ENCODE measurements around the gene KRTAP3-1.

Gene KRTAP3-1

DNA sequence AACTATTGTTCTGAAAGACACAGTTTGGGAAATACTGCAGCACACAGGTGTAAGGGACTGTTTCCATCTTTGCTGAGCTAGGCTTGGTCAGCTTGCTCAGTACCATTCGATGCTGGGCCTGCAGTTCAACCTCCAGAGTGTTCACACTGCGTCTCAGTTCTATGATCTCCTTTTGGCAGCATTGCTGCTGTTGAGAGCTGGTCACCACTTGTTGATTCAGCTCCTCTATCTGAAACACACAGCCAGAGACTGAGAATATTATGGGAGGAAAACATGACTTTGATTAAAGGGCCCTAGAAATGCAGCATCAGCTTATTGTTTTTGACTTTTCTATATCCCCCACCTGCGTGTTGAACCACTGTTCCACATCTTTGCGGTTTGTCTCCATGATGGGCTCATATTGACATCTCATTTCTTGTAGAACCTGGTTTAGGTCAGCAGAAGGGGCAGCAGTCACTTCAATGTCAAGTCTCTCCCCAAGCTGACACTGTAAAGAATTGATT lies 46.8 kb downstream of the KRTAP3-1 start:
- Histone ChIP-seq H3K4me3 (ENCODE audit: low read depth in 1 of 5, low read length in 5 of 5) (no peak overlapping the region), H3K9ac (ENCODE audit: low read length in 5 of 5) (no peak overlapping the region), H3K27ac (ENCODE audit: low read depth, low read length) (no peak overlapping the region), H3K4me1 (ENCODE audit: control insufficient read depth in 5 of 5, insufficient read depth in 5 of 5, low read length in 5 of 5) (no peaks in the 10 kb centered on the region), H3K9me3 (ENCODE audit: control insufficient read depth in 5 of 5, low read length in 5 of 5) (peaks cover 0 to 2% (median 0%) of the 10 kb centered on the region in 5 donors), H3K27me3 (ENCODE audit: control insufficient read depth in 5 of 5, insufficient read depth in 4 of 5, low read length in 5 of 5) (peaks cover 0 to 10% (median 2%) of the 10 kb centered on the region in 5 donors), H3K36me3 (ENCODE audit: control insufficient read depth in 5 of 5, insufficient read depth in 5 of 5, low read length in 5 of 5) (no peaks in the 10 kb centered on the region)

DNA sequence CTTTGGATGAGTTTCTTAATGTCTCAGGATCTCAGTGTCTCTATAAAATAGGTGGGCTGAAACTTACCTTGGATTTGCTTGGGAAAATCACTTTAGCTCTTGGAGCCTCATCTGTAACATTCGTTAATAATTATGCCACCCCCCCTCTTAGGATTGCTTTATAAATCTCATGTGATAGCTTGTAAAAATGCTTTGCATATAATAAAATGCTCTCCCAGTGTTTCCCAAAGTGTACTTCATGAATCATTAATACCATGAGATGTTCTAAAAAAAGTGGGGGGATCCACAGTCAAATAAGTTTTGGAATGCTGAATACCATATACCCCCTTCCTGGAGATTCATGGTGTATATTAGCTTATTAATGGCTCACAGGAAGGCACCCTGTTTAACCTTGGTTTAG lies 47.3 kb downstream of the KRTAP3-1 start:
- H3K27ac ChIP-seq (ENCODE audit: low read depth, low read length), result no peak overlapping the region
- H3K27me3 ChIP-seq (ENCODE audit: control insufficient read depth in 5 of 5, insufficient read depth in 4 of 5, low read length in 5 of 5), result peaks cover 0 to 7% (median 2%) of the 10 kb centered on the region in 5 donors
- no peak overlapping the region for H3K9ac ChIP-seq (ENCODE audit: low read length in 5 of 5)

DNA sequence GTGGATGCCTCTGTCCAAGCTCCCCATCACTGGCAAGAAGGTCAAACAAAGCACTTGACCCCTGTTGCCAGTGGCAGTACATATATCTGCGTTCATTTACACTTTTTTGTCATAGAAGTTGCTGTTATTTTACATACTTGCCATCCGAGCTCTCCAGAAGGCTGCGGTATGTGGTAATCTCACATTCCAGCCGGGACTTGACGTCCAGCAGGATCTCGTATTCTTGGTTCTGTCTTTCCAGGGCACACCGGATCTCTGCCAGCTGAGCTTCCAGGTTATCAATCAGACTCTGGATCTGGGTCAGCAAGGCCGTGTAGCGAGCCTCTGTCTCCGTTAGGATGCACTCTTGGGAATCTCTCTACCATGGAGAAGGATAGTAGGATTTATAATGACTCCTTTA lies 48.8 kb downstream of the KRTAP3-1 start:
- Histone ChIP-seq H3K9me3 (ENCODE audit: control insufficient read depth in 5 of 5, low read length in 5 of 5) (peaks cover 0 to 2% (median 0%) of the 10 kb centered on the region in 5 donors), H3K4me3 (ENCODE audit: low read depth in 1 of 5, low read length in 5 of 5) (no peak overlapping the region), H3K27ac (ENCODE audit: low read depth, low read length) (no peak overlapping the region), H3K36me3 (ENCODE audit: control insufficient read depth in 5 of 5, insufficient read depth in 5 of 5, low read length in 5 of 5) (no peaks in the 10 kb centered on the region), H3K4me1 (ENCODE audit: control insufficient read depth in 5 of 5, insufficient read depth in 5 of 5, low read length in 5 of 5) (no peaks in the 10 kb centered on the region), H3K9ac (ENCODE audit: low read length in 5 of 5) (no peak overlapping the region), H3K27me3 (ENCODE audit: control insufficient read depth in 5 of 5, insufficient read depth in 4 of 5, low read length in 5 of 5) (peaks cover 0 to 5% (median 2%) of the 10 kb centered on the region in 5 donors)

More for the DNA sequence above, 47.3 kb downstream of the KRTAP3-1 start:
- H3K36me3 ChIP-seq (ENCODE audit: control insufficient read depth in 5 of 5, insufficient read depth in 5 of 5, low read length in 5 of 5), result no peaks in the 10 kb centered on the region
- H3K4me3 ChIP-seq (ENCODE audit: low read depth in 1 of 5, low read length in 5 of 5), result no peak overlapping the region
- H3K4me1 ChIP-seq (ENCODE audit: control insufficient read depth in 5 of 5, insufficient read depth in 5 of 5, low read length in 5 of 5), result no peaks in the 10 kb centered on the region
- H3K9me3 ChIP-seq (ENCODE audit: control insufficient read depth in 5 of 5, low read length in 5 of 5), result peaks cover 0 to 2% (median 0%) of the 10 kb centered on the region in 5 donors

Measured in subcutaneous abdominal adipose tissue (tissue), 5 donors.